ENCODE data around the gene TBCA. TPM values are rescaled to one million over a fixed set of nuclear protein-coding genes. Genes with fewer than 3 reads are reported as not detected.

TBCA gene
- total and polyA plus RNA-seq, 2 of the 13 experiments (the other 11 are each of a cell fraction or from before 2014, with no cell fraction given) = 93.8 to 309 TPM

GRCh38 chr5:77776554-77777206 lies 541 bp upstream of the TBCA start (continued):
- TF ChIP-seq RNF219 (CRISPR knock-in tag; IDR thresholded peaks at IDR 0.05) (0 out of 2 replicates have a peak, but pooled peaks have one; percentile 12), RORA (CRISPR knock-in tag; IDR thresholded peaks at IDR 0.05) (no peak), ATF3 (CRISPR knock-in tag; IDR thresholded peaks at IDR 0.05) (no peak), HOXA7 (CRISPR knock-in tag; IDR thresholded peaks at IDR 0.05) (no peak), XRCC5 (optimal IDR thresholded peaks at IDR 0.05; ENCODE audit: low read length) (no peak), RNF2 (conservative IDR thresholded peaks at IDR 0.05; ENCODE audit: low read depth) (0 out of 2 replicates have a peak, but pooled peaks have one; percentile 18), DMTF1 (CRISPR knock-in tag; IDR thresholded peaks at IDR 0.05) (peak; percentile 71; the same call in 1 of the 2 replicates), DZIP1 (CRISPR knock-in tag; IDR thresholded peaks at IDR 0.05) (no peak), ZNF652 (CRISPR knock-in tag; IDR thresholded peaks at IDR 0.05; ENCODE audit: borderline replicate concordance, low read depth) (peak; percentile 10; the same call in 1 of the 2 replicates), ARNT2 (CRISPR knock-in tag; IDR thresholded peaks at IDR 0.05; ENCODE audit: low read depth) (no peak), ZNF556 (CRISPR knock-in tag; IDR thresholded peaks at IDR 0.05; ENCODE audit: borderline replicate concordance) (no peak), ZNF543 (CRISPR knock-in tag; IDR thresholded peaks at IDR 0.05) (no peak), PRDM10 (CRISPR knock-in tag; IDR thresholded peaks at IDR 0.05; ENCODE audit: low read depth) (no peak), ATF7 (IDR thresholded peaks at IDR 0.05) (no peak), ATF7 (CRISPR knock-in tag; IDR thresholded peaks at IDR 0.05) (no peak)

Data from HepG2 (cell line).